PC-3 (cell line): ENCODE measurements around the gene TAF4. TPM values are rescaled to one million over a fixed set of nuclear protein-coding genes. Genes with fewer than 3 reads are reported as not detected.

ENCODE experiments used
- ATAC-seq: fragments of 200-7000 bp; cut with Tn5 transposase; 2 replicates; pipeline ENCODE4 v1.9.1; 2020; ENCODE audit warnings: mild to moderate bottlenecking, moderate library complexity
- BruUV-seq: library from RNA; stranded (reverse); fragments of 400-500 nt; replicated peaks from 2 replicates; lab custom pipeline; 2021; lab: Mats Ljungman, UMichigan
- CTCF ChIA-PET: fragments of 300-600 bp; sonication (Branson Sonifier 250); formaldehyde crosslinking; loops from one replicate; lab custom pipeline; 2022; ENCODE audit warnings: antibody characterized with exemption; lab: Charles Lee
- POLR2A ChIA-PET: fragments of 300-600 bp; sonication (Branson Sonifier 250); formaldehyde crosslinking; loops from one replicate; lab custom pipeline; 2022; ENCODE audit warnings: antibody characterized with exemption; ENCODE audit not compliant: unreplicated experiment; lab: Charles Lee
- DNase-seq: peaks from one replicate; pipeline ENCODE4 v3.0.0-alpha.2; 2015
- H2AFZ ChIP-seq: fragments of 300-600 bp; sonication (generic); 2 replicates; pipeline ENCODE4 v1.6.0; 2016; ENCODE audit warnings: antibody characterized with exemption, low read length
- H3F3A ChIP-seq: fragments of 300-600 bp; sonication (generic); one replicate; pipeline ENCODE4 v1.6.0; 2017; ENCODE audit warnings: antibody characterized with exemption, low read length, control low read depth, mild to moderate bottlenecking; ENCODE audit not compliant: unreplicated experiment
- H3K27ac ChIP-seq: fragments of 300-600 bp; sonication (generic); 2 replicates; pipeline ENCODE4 v1.5.1; 2016; ENCODE audit warnings: mild to moderate bottlenecking, low read length
- H3K27me3 ChIP-seq: fragments of 300-600 bp; sonication (generic); 2 replicates; pipeline ENCODE4 v1.6.1; 2016; ENCODE audit warnings: low read length, mixed read lengths
- H3K36me3 ChIP-seq: fragments of 300-600 bp; sonication (generic); 2 replicates; pipeline ENCODE4 v1.6.1; 2016; ENCODE audit warnings: low read depth, mixed run types, low read length, mixed read lengths
- H3K4me1 ChIP-seq: fragments of 300-600 bp; sonication (generic); 2 replicates; pipeline ENCODE4 v1.5.1; 2016; ENCODE audit warnings: low read length; ENCODE audit not compliant: insufficient read depth
- H3K4me2 ChIP-seq: fragments of 300-600 bp; sonication (generic); 2 replicates; pipeline ENCODE4 v1.6.0; 2016; ENCODE audit warnings: low read length
- H3K4me3 ChIP-seq: fragments of 300-600 bp; sonication (generic); 2 replicates; pipeline ENCODE4 v1.5.1; 2016; ENCODE audit warnings: mild to moderate bottlenecking, low read length, mixed read lengths
- H3K79me2 ChIP-seq: fragments of 300-600 bp; sonication (generic); 2 replicates; pipeline ENCODE4 v1.6.1; 2017; ENCODE audit warnings: low read length, mixed read lengths
- H3K9ac ChIP-seq: fragments of 300-600 bp; sonication (generic); 2 replicates; pipeline ENCODE4 v1.6.0; 2016; ENCODE audit warnings: mild to moderate bottlenecking, low read length
- H3K9me2 ChIP-seq: fragments of 300-600 bp; sonication (generic); replicated peaks from 2 replicates; pipeline ENCODE4 v1.6.1; 2016; ENCODE audit warnings: mixed run types, low read length, mixed read lengths
- H3K9me3 ChIP-seq: fragments of 300-600 bp; sonication (generic); 2 replicates; pipeline ENCODE4 v1.6.1; 2016; ENCODE audit warnings: low read length, mixed read lengths
- H4K20me1 ChIP-seq: fragments of 300-600 bp; sonication (generic); 2 replicates; pipeline ENCODE4 v1.6.1; 2016; ENCODE audit warnings: low read length, mixed read lengths
- CTCF ChIP-seq: fragments of 300-600 bp; sonication (generic); conservative IDR thresholded peaks from 2 replicates; pipeline ENCODE4 v1.5.1; 2017; ENCODE audit warnings: antibody characterized with exemption, low read depth, mild to moderate bottlenecking, low read length
- EZH2 ChIP-seq: fragments of 300-600 bp; sonication (generic); IDR thresholded peaks from one replicate; pipeline ENCODE4 v1.6.1; 2017; ENCODE audit warnings: antibody characterized with exemption, mild to moderate bottlenecking, low read length; ENCODE audit not compliant: unreplicated experiment
- EZH2phosphoT487 ChIP-seq: fragments of 300-600 bp; sonication (generic); IDR thresholded peaks from 2 replicates; pipeline ENCODE4 v1.6.1; 2018; ENCODE audit warnings: mild to moderate bottlenecking, antibody characterized with exemption, low read length, borderline replicate concordance
- intact Hi-C: fragments of 100-400 bp; cut with micrococcal nuclease; formaldehyde crosslinking; loops from 2 replicates; pipeline ENCODE4 v1.9.0; 2023
- total RNA-seq: library from RNA; depleted of rRNA; stranded (reverse); fragments of >200 nt; gene quantifications from 2 replicates; pipeline ENCODE4 v1.2.3, GENCODE V29; 2014

Gene TAF4
- total RNA-seq, 1 experiment from 2014 or later = 9.6 TPM

GRCh38 chr20:61930776-61931475 is 134.8 kb downstream of the TAF4 start:
- no TSS peak for BruUV-seq
- intact Hi-C loops = no loop called here

DNA sequence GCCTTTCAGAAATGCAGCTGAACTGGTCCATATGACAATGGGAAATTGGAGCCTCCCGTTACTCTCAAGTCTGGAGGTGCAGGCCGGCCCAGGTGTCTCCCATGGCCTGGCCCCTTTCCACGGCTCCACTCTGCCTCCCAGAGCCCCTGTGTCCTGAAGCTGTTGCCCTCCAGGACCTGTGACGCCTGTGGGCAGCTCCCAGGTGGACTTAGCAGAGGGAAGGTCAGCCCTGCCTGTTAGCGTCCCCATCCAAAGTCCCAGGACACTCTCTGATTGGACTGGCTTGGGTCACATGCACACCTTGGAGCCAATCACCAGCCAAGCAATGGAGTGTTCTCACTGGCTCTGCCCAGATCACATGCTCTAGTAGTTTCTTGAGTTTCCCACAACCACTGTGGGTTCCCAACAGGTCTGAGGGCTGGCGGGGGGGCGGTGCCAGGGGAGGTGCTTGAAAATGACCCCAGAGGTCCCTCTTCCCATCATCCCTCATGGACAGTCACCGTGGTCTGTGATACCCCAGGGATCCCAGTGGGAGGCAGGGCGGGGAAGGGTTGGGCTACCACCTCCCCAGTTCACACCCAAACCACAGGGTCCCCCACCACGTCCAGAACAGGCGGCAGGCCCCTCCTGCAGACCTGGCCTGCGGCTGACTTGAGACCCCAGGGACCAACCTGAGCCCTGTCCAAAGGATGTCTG is 135.6 kb downstream of the TAF4 start:
- no peak for ATAC-seq
- ChIA-PET POLR2A (no interaction called here), CTCF (no interaction called here)
- Histone ChIP-seq H3K27ac (no peak overlapping the region), H3K9me3 (no peaks in the 10 kb centered on the region), H3K9ac (no peak overlapping the region), H4K20me1 (no peaks in the 10 kb centered on the region), H3K4me3 (no peak overlapping the region), H3K79me2 (no peaks in the 10 kb centered on the region), H3K27me3 (no peaks in the 10 kb centered on the region), H3K36me3 (no peaks in the 10 kb centered on the region), H3F3A (no peaks in the 10 kb centered on the region), H3K4me2 (no peak overlapping the region), H3K9me2 (no peaks in the 10 kb centered on the region), H2AFZ (no peak overlapping the region), H3K4me1 (peaks cover 13% of the 10 kb centered on the region)
- intact Hi-C loops = no loop called here
- TF ChIP-seq EZH2 (no peak), CTCF (no peak), EZH2phosphoT487 (no peak)
- no peak for DNase-seq
- no TSS peak for BruUV-seq

More at GRCh38 chr20:61930776-61931475, 134.8 kb downstream of the TAF4 start:
- Histone ChIP-seq H3K4me2 (no peak overlapping the region), H3K4me3 (no peak overlapping the region), H3F3A (no peaks in the 10 kb centered on the region), H3K9ac (no peak overlapping the region), H2AFZ (no peak overlapping the region), H3K36me3 (no peaks in the 10 kb centered on the region), H4K20me1 (no peaks in the 10 kb centered on the region), H3K27ac (no peak overlapping the region), H3K27me3 (no peaks in the 10 kb centered on the region), H3K9me2 (no peaks in the 10 kb centered on the region), H3K4me1 (peaks cover 5% of the 10 kb centered on the region; the same call in 1 of the 2 replicates), H3K79me2 (no peaks in the 10 kb centered on the region), H3K9me3 (no peaks in the 10 kb centered on the region)
- no peak for DNase-seq
- POLR2A ChIA-PET = no interaction called here
- CTCF ChIA-PET = no interaction called here
- TF ChIP-seq CTCF (no peak), EZH2 (no peak), EZH2phosphoT487 (no peak)
- no peak for ATAC-seq

- no peak overlapping the region for H3K9ac ChIP-seq
- H3F3A ChIP-seq = no peaks in the 10 kb centered on the region
- DNase-seq (no peak), ATAC-seq (no peak)
- ChIA-PET POLR2A (no interaction called here), CTCF (no interaction called here)
- no TSS peak for BruUV-seq
- no peak overlapping the region for H3K27ac ChIP-seq
- H3K4me1 ChIP-seq = peaks cover 17% of the 10 kb centered on the region
- no peak overlapping the region for H2AFZ ChIP-seq
- TF ChIP-seq EZH2phosphoT487 = no peak
- no peak for TF ChIP-seq EZH2
- TF ChIP-seq CTCF = no peak
- no peaks in the 10 kb centered on the region for H4K20me1 ChIP-seq
- no peaks in the 10 kb centered on the region for H3K9me2 ChIP-seq
- no peak overlapping the region for H3K4me2 ChIP-seq
- no peaks in the 10 kb centered on the region for H3K79me2 ChIP-seq
- H3K27me3 ChIP-seq = no peaks in the 10 kb centered on the region
- intact Hi-C loops = no loop called here
- no peak overlapping the region for H3K4me3 ChIP-seq
- H3K36me3 ChIP-seq = no peaks in the 10 kb centered on the region
- H3K9me3 ChIP-seq = no peaks in the 10 kb centered on the region
These were observed 136.1 kb downstream of the TAF4 start for GRCh38 chr20:61929561-61929960.
